Measurements from ENCODE around the gene ANKH.

The ANKH gene

GRCh38 chr5:14713476-14714390, 157.8 kb downstream of the ANKH start:
- no peak for DNase-seq
- H3K36me3 ChIP-seq (ENCODE audit: control insufficient read depth, insufficient read depth, low read length), result peaks cover 62% of the 10 kb centered on the region
- no peaks in the 10 kb centered on the region for H3K27me3 ChIP-seq (replicated peaks; ENCODE audit: control insufficient read depth, insufficient read depth, low read length, poor library complexity, severe bottlenecking)

GRCh38 chr5:14712666-14713065, 158.9 kb downstream of the ANKH start:
- Histone ChIP-seq H3K36me3 (ENCODE audit: control insufficient read depth, insufficient read depth, low read length) (peaks cover 62% of the 10 kb centered on the region), H3K9me3 (ENCODE audit: control insufficient read depth, low read length) (no peaks in the 10 kb centered on the region), H3K27me3 (replicated peaks; ENCODE audit: control insufficient read depth, insufficient read depth, low read length, poor library complexity, severe bottlenecking) (no peaks in the 10 kb centered on the region), H3K27ac (ENCODE audit: insufficient read depth, low read length, poor library complexity, severe bottlenecking) (no peak overlapping the region), H3K4me1 (ENCODE audit: control insufficient read depth, insufficient read depth, low read length, poor library complexity, severe bottlenecking) (peaks cover 13% of the 10 kb centered on the region), H3K4me3 (ENCODE audit: insufficient read depth, low read depth, low read length, poor library complexity, severe bottlenecking) (no peak overlapping the region)
- no peak for DNase-seq

More at GRCh38 chr5:14713476-14714390, 157.8 kb downstream of the ANKH start:
- Histone ChIP-seq H3K9me3 (ENCODE audit: control insufficient read depth, low read length) (no peaks in the 10 kb centered on the region), H3K27ac (ENCODE audit: insufficient read depth, low read length, poor library complexity, severe bottlenecking) (no peak overlapping the region), H3K4me1 (ENCODE audit: control insufficient read depth, insufficient read depth, low read length, poor library complexity, severe bottlenecking) (peaks cover 2% of the 10 kb centered on the region), H3K4me3 (ENCODE audit: insufficient read depth, low read depth, low read length, poor library complexity, severe bottlenecking) (no peak overlapping the region)

- DNase-seq, result no peak
- Histone ChIP-seq H3K27me3 (replicated peaks; ENCODE audit: control insufficient read depth, insufficient read depth, low read length, poor library complexity, severe bottlenecking) (no peaks in the 10 kb centered on the region), H3K4me3 (ENCODE audit: insufficient read depth, low read depth, low read length, poor library complexity, severe bottlenecking) (no peak overlapping the region), H3K4me1 (ENCODE audit: control insufficient read depth, insufficient read depth, low read length, poor library complexity, severe bottlenecking) (peaks cover 18% of the 10 kb centered on the region), H3K36me3 (ENCODE audit: control insufficient read depth, insufficient read depth, low read length) (peaks cover 62% of the 10 kb centered on the region), H3K27ac (ENCODE audit: insufficient read depth, low read length, poor library complexity, severe bottlenecking) (no peak overlapping the region), H3K9me3 (ENCODE audit: control insufficient read depth, low read length) (no peaks in the 10 kb centered on the region)
Observed at GRCh38 chr5:14712131-14712530, 159.4 kb downstream of the ANKH start.

GRCh38 chr5:14710313-14710994, 161.1 kb downstream of the ANKH start:
- DNase-seq, result no peak
- Histone ChIP-seq H3K4me3 (ENCODE audit: insufficient read depth, low read depth, low read length, poor library complexity, severe bottlenecking) (no peak overlapping the region), H3K4me1 (ENCODE audit: control insufficient read depth, insufficient read depth, low read length, poor library complexity, severe bottlenecking) (peaks cover 34% of the 10 kb centered on the region), H3K9me3 (ENCODE audit: control insufficient read depth, low read length) (no peaks in the 10 kb centered on the region), H3K27ac (ENCODE audit: insufficient read depth, low read length, poor library complexity, severe bottlenecking) (no peak overlapping the region), H3K27me3 (replicated peaks; ENCODE audit: control insufficient read depth, insufficient read depth, low read length, poor library complexity, severe bottlenecking) (no peaks in the 10 kb centered on the region), H3K36me3 (ENCODE audit: control insufficient read depth, insufficient read depth, low read length) (peaks cover 50% of the 10 kb centered on the region)

- H3K4me1 ChIP-seq (ENCODE audit: control insufficient read depth, insufficient read depth, low read length, poor library complexity, severe bottlenecking), result peaks cover 38% of the 10 kb centered on the region
- peak overlapping the region; percentile 76 for H3K27ac ChIP-seq (ENCODE audit: insufficient read depth, low read length, poor library complexity, severe bottlenecking)
- DNase-seq, result no peak
- no peaks in the 10 kb centered on the region for H3K9me3 ChIP-seq (ENCODE audit: control insufficient read depth, low read length)
- H3K4me3 ChIP-seq (ENCODE audit: insufficient read depth, low read depth, low read length, poor library complexity, severe bottlenecking), result no peak overlapping the region
- no peaks in the 10 kb centered on the region for H3K27me3 ChIP-seq (replicated peaks; ENCODE audit: control insufficient read depth, insufficient read depth, low read length, poor library complexity, severe bottlenecking)
- peaks cover 34% of the 10 kb centered on the region for H3K36me3 ChIP-seq (ENCODE audit: control insufficient read depth, insufficient read depth, low read length)
Observed at GRCh38 chr5:14708551-14708950, 163.0 kb downstream of the ANKH start.

GRCh38 chr5:14707811-14708390, 163.7 kb downstream of the ANKH start:
- Histone ChIP-seq H3K4me3 (ENCODE audit: insufficient read depth, low read depth, low read length, poor library complexity, severe bottlenecking) (no peak overlapping the region), H3K4me1 (ENCODE audit: control insufficient read depth, insufficient read depth, low read length, poor library complexity, severe bottlenecking) (peaks cover 38% of the 10 kb centered on the region), H3K27me3 (replicated peaks; ENCODE audit: control insufficient read depth, insufficient read depth, low read length, poor library complexity, severe bottlenecking) (no peaks in the 10 kb centered on the region), H3K36me3 (ENCODE audit: control insufficient read depth, insufficient read depth, low read length) (peaks cover 30% of the 10 kb centered on the region), H3K9me3 (ENCODE audit: control insufficient read depth, low read length) (no peaks in the 10 kb centered on the region), H3K27ac (ENCODE audit: insufficient read depth, low read length, poor library complexity, severe bottlenecking) (peak overlapping the region; percentile 76)
- no peak for DNase-seq

GRCh38 chr5:14706615-14707021, 165.0 kb downstream of the ANKH start:
- no peaks in the 10 kb centered on the region for H3K27me3 ChIP-seq (replicated peaks; ENCODE audit: control insufficient read depth, insufficient read depth, low read length, poor library complexity, severe bottlenecking)
- H3K36me3 ChIP-seq (ENCODE audit: control insufficient read depth, insufficient read depth, low read length), result peaks cover 17% of the 10 kb centered on the region
- H3K4me3 ChIP-seq (ENCODE audit: insufficient read depth, low read depth, low read length, poor library complexity, severe bottlenecking), result peak overlapping the region; percentile 34
- H3K4me1 ChIP-seq (ENCODE audit: control insufficient read depth, insufficient read depth, low read length, poor library complexity, severe bottlenecking), result peaks cover 38% of the 10 kb centered on the region
- DNase-seq, result peak in 2 of 3 donors; percentile 27 to 37
- no peaks in the 10 kb centered on the region for H3K9me3 ChIP-seq (ENCODE audit: control insufficient read depth, low read length)
- peak overlapping the region; percentile 76 for H3K27ac ChIP-seq (ENCODE audit: insufficient read depth, low read length, poor library complexity, severe bottlenecking)

GRCh38 chr5:14705556-14705955, 166.0 kb downstream of the ANKH start:
- H3K27ac ChIP-seq (ENCODE audit: insufficient read depth, low read length, poor library complexity, severe bottlenecking), result peak overlapping the region; percentile 76
- no peak for DNase-seq
- H3K36me3 ChIP-seq (ENCODE audit: control insufficient read depth, insufficient read depth, low read length), result peaks cover 7% of the 10 kb centered on the region
- no peaks in the 10 kb centered on the region for H3K27me3 ChIP-seq (replicated peaks; ENCODE audit: control insufficient read depth, insufficient read depth, low read length, poor library complexity, severe bottlenecking)
- H3K4me1 ChIP-seq (ENCODE audit: control insufficient read depth, insufficient read depth, low read length, poor library complexity, severe bottlenecking), result peaks cover 48% of the 10 kb centered on the region
- H3K4me3 ChIP-seq (ENCODE audit: insufficient read depth, low read depth, low read length, poor library complexity, severe bottlenecking), result no peak overlapping the region
- no peaks in the 10 kb centered on the region for H3K9me3 ChIP-seq (ENCODE audit: control insufficient read depth, low read length)

- Histone ChIP-seq H3K27ac (ENCODE audit: insufficient read depth, low read length, poor library complexity, severe bottlenecking) (no peak overlapping the region), H3K27me3 (replicated peaks; ENCODE audit: control insufficient read depth, insufficient read depth, low read length, poor library complexity, severe bottlenecking) (no peaks in the 10 kb centered on the region), H3K36me3 (ENCODE audit: control insufficient read depth, insufficient read depth, low read length) (peaks cover 14% of the 10 kb centered on the region), H3K4me3 (ENCODE audit: insufficient read depth, low read depth, low read length, poor library complexity, severe bottlenecking) (no peak overlapping the region), H3K4me1 (ENCODE audit: control insufficient read depth, insufficient read depth, low read length, poor library complexity, severe bottlenecking) (peaks cover 33% of the 10 kb centered on the region), H3K9me3 (ENCODE audit: control insufficient read depth, low read length) (no peaks in the 10 kb centered on the region)
- DNase-seq, result no peak
Observed at GRCh38 chr5:14702238-14702839, 169.2 kb downstream of the ANKH start.

Measured in effector memory CD4-positive, alpha-beta T cell (primary cell).